ENCODE measurements around the gene TNNI3. TPM values are rescaled to one million over a fixed set of nuclear protein-coding genes. Genes with fewer than 3 reads are reported as not detected.

TNNI3 gene
- total and polyA plus RNA-seq, 9 of the 15 experiments (the other 6 are each of a cell fraction or from before 2014, with no cell fraction given): 4.7 to 158 (median 42.0) TPM

DNA sequence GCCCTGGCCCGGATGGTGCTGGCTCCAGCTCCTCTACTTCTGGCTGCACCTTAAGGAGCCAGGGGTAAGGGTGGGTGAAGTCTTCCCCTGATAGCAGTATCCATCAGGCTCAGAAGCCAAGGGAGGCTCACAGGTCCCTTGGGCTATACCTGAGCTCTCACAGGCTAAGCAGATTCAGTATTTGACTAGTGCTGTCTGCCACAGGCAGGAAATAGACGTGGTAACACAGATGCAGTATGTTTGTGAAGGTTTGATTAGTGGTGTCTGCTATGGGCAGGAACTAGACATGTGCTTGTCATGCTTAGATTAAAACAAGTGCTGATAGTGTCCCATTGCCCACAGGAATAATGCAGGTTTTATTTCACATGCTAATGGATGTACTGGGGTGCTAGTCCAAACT, 18.5 kb upstream of the TNNI3 start (continued):
- no peak for TF ChIP-seq NONO (IDR thresholded peaks at IDR 0.05; ENCODE audit: low read depth in 2 of 2, low read length in 1 of 2)
- TF ChIP-seq VEZF1 (CRISPR knock-in tag; IDR thresholded peaks at IDR 0.05): no peak
- no peak for TF ChIP-seq ZNF282 (CRISPR knock-in tag; IDR thresholded peaks at IDR 0.05)
- peak in 1 of 2 experiments; percentile 66; a peak in 2 of 4 replicates for TF ChIP-seq FOXK2 (conservative IDR thresholded peaks at IDR 0.05 in 1 of 2, IDR thresholded peaks at IDR 0.05 in 1 of 2; ENCODE audit: low read depth in 2 of 2)
- 0 out of 4 replicates have a peak, but pooled peaks of 1 of the 2 experiments have one; percentile 55 for TF ChIP-seq ARNT (IDR thresholded peaks at IDR 0.05)
- TF ChIP-seq ARID1B (IDR thresholded peaks at IDR 0.05): peak; percentile 33; the same call in 1 of the 2 replicates
- TF ChIP-seq ZEB2 (IDR thresholded peaks at IDR 0.05): 0 out of 2 replicates have a peak, but pooled peaks have one; percentile 20
- TF ChIP-seq MYC (IDR thresholded peaks at IDR 0.05; ENCODE audit: low read depth, low read length): peak; percentile 85
- TF ChIP-seq MYC (CRISPR knock-in tag; IDR thresholded peaks at IDR 0.05; ENCODE audit: borderline replicate concordance, low read depth): no peak
- no peak for TF ChIP-seq PURB (CRISPR knock-in tag; IDR thresholded peaks at IDR 0.05; ENCODE audit: low read depth)
- no peak for TF ChIP-seq ETV5 (CRISPR knock-in tag; IDR thresholded peaks at IDR 0.05; ENCODE audit: low read depth)
- no peak for TF ChIP-seq ZNF740 (CRISPR knock-in tag; IDR thresholded peaks at IDR 0.05)
- no peak for TF ChIP-seq ZNF740 (tag; IDR thresholded peaks at IDR 0.05)
- TF ChIP-seq SMAD1 (IDR thresholded peaks at IDR 0.05; ENCODE audit: low read depth, low read length, partially characterized antibody): no peak
- no peak for TF ChIP-seq ZNF699 (CRISPR knock-in tag; IDR thresholded peaks at IDR 0.05; ENCODE audit: insufficient replicate concordance)
- TF ChIP-seq HES1 (IDR thresholded peaks at IDR 0.05; ENCODE audit: low read depth): no peak
- no peak for TF ChIP-seq DACH1 (IDR thresholded peaks at IDR 0.05; ENCODE audit: partially characterized antibody)
- TF ChIP-seq ZNF121 (CRISPR knock-in tag; conservative IDR thresholded peaks at IDR 0.05): no peak
- TF ChIP-seq PCBP1 (IDR thresholded peaks at IDR 0.05; ENCODE audit: low read depth, low read length, poor library complexity, severe bottlenecking): no peak
- peak; percentile 41; the same call in 1 of the 2 replicates for TF ChIP-seq NBN (IDR thresholded peaks at IDR 0.05; ENCODE audit: low read depth)
- no peak for TF ChIP-seq TAF7 (tag; IDR thresholded peaks at IDR 0.05)
- TF ChIP-seq GTF2E2 (tag; IDR thresholded peaks at IDR 0.05): no peak
- no peak for TF ChIP-seq CAMTA2 (CRISPR knock-in tag; conservative IDR thresholded peaks at IDR 0.05)
- TF ChIP-seq ZNF696 (CRISPR knock-in tag; conservative IDR thresholded peaks at IDR 0.05): no peak
- TF ChIP-seq EZH2 (IDR thresholded peaks at IDR 0.05; ENCODE audit: borderline replicate concordance, low read depth, low read length): no peak
- TF ChIP-seq BACH1 (tag; IDR thresholded peaks at IDR 0.05): no peak
- TF ChIP-seq NCOA6 (IDR thresholded peaks at IDR 0.05): no peak
- TF ChIP-seq SLC30A9 (CRISPR knock-in tag; IDR thresholded peaks at IDR 0.05): no peak
